Esophagus squamous epithelium (tissue), 5 donors: ENCODE data around the gene SMYD4. TPM values are rescaled to one million over a fixed set of nuclear protein-coding genes. Genes with fewer than 3 reads are reported as not detected.

Experiments used
- DNase-seq: peaks from one replicate; lab custom pipeline; 2025; lab: John Stamatoyannopoulos, UW
- H3K27ac ChIP-seq, 4 donors: fragments of 200-600 bp; sonication (generic); one replicate each; pipeline ENCODE4 v1.5.1; 2016 to 2019; ENCODE audit warnings: mild to moderate bottlenecking in 1 of 4
- H3K27me3 ChIP-seq, 4 donors: fragments of 200-600 bp; sonication (generic); 1 replicate in 3 of 4; 2 replicates in 1 of 4; pipeline versions ENCODE4 v1.5.1 to v1.6.0; 2017 to 2021; ENCODE audit warnings: antibody characterized with exemption in 1 of 4
- H3K36me3 ChIP-seq, 3 donors: fragments of 200-600 bp; sonication (generic); one replicate each; pipeline ENCODE4 v1.5.1; 2016 to 2019
- H3K4me1 ChIP-seq, 3 donors: fragments of 200-600 bp; sonication (generic); one replicate each; pipeline ENCODE4 v1.5.1; 2017 to 2019
- H3K4me3 ChIP-seq, 4 donors: fragments of 200-600 bp; sonication (generic); 1 replicate in 3 of 4; 2 replicates in 1 of 4; pipeline ENCODE4 v1.5.1; 2016 to 2019; ENCODE audit warnings: mild to moderate bottlenecking in 2 of 4, moderate library complexity in 1 of 4
- H3K9me3 ChIP-seq, 3 donors: fragments of 200-600 bp; sonication (generic); one replicate each; pipeline ENCODE4 v1.5.1; 2016 to 2019
- POLR2A ChIP-seq, 4 donors: fragments of 450-650 bp; IDR thresholded peaks; one replicate each; pipeline ENCODE4 v1.6.1; 2017; ENCODE audit warnings: antibody characterized with exemption in 4 of 4, mild to moderate bottlenecking in 4 of 4, moderate library complexity in 3 of 4
- WGBS, 2 donors: methylation state at CpG; one replicate each; pipeline ENCODE4 v1.1.5; 2018; 5-methylcytosine and 5-hydroxymethylcytosine counted together
- intact Hi-C: fragments of 100-400 bp; cut with DNase I; formaldehyde crosslinking; loops from one replicate; pipeline ENCODE4 v1.15.0; 2022
- total RNA-seq, 4 donors: library from RNA; depleted of rRNA; stranded (reverse); fragments of >200 nt; gene quantifications; one replicate each; pipeline ENCODE4 v1.1.0, GENCODE V29; 2016
- TF ChIP-seq, protein P1 (sequence below), 6 experiments: fragments of 450-650 bp in 4 of 6; fragments of 200-600 bp in 2 of 6; sonication (generic) in 2 of 6; IDR thresholded peaks; one replicate each; pipeline ENCODE4 v1.5.1; 2016 to 2019; ENCODE audit warnings: antibody characterized with exemption in 6 of 6, mild to moderate bottlenecking in 4 of 6, moderate library complexity in 4 of 6
- donor health status: DM: yes; HTN: yes; CAD: no.

SMYD4 gene
- total RNA-seq, 4 donors from 2014 or later: 5.0 to 9.0 (median 6.5) TPM

DNA sequence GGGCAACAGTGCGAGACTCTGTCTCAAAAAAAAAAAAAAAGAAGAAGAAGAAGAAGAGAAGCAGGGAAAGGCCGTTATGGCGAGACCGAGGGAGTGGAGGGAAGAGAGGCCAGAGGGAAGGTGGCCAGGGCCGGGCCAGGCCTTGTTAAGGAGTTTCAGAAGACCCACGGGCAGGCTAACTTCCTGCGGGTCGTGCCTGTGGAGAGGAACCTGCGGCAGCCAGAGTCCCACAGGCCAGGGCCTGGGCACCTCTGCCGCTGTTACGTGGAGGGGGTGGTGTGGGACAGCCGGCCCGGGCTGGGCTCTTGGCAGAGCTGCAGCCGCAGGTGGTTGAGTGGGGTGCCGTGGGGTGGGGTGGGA, 99.8 kb downstream of the SMYD4 start:
- no peaks in the 10 kb centered on the region for H3K9me3 ChIP-seq
- peak overlapping the region; percentile 72 to 92 (median 84) for H3K27ac ChIP-seq
- DNase-seq: no peak
- H3K4me1 ChIP-seq: peaks cover 33 to 69% (median 41%) of the 10 kb centered on the region in 3 donors
- H3K36me3 ChIP-seq: peaks cover 19 to 89% (median 27%) of the 10 kb centered on the region in 3 donors
- TF ChIP-seq, protein P1, sequence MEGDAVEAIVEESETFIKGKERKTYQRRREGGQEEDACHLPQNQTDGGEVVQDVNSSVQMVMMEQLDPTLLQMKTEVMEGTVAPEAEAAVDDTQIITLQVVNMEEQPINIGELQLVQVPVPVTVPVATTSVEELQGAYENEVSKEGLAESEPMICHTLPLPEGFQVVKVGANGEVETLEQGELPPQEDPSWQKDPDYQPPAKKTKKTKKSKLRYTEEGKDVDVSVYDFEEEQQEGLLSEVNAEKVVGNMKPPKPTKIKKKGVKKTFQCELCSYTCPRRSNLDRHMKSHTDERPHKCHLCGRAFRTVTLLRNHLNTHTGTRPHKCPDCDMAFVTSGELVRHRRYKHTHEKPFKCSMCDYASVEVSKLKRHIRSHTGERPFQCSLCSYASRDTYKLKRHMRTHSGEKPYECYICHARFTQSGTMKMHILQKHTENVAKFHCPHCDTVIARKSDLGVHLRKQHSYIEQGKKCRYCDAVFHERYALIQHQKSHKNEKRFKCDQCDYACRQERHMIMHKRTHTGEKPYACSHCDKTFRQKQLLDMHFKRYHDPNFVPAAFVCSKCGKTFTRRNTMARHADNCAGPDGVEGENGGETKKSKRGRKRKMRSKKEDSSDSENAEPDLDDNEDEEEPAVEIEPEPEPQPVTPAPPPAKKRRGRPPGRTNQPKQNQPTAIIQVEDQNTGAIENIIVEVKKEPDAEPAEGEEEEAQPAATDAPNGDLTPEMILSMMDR (IDR thresholded peaks at IDR 0.05): no peak
- TF ChIP-seq POLR2A (IDR thresholded peaks at IDR 0.05): no peak
- H3K27me3 ChIP-seq: no peaks in the 10 kb centered on the region
- 49 to 61% methylated on average over 8 to 11 of the region's 15 CpGs for WGBS, 2 donors
- intact Hi-C loops: loop anchor here (10.0 kb wide), 1 partner anchor 135 kb away; no protein-coding TSS in a partner anchor
- peak overlapping the region in 2 of 4 donors; percentile 15 to 51 for H3K4me3 ChIP-seq

Other genes starting within 250 kb of the SMYD4 start
- 10 to 100 TPM in 1 of 4 donors, 1 to 10 TPM in 3; 2.5 to 12.4 (median 5.3) TPM for gene SLC43A2, start 201.1 kb downstream of the SMYD4 start, total RNA-seq
- gene SCARF1, start 184.2 kb downstream of the SMYD4 start, total RNA-seq: 1 to 10 TPM; 2.0 to 5.7 (median 3.3) TPM
- 10 to 100 TPM in 3 of 4 donors, 1 to 10 TPM in 1; 3.0 to 16.5 (median 13.9) TPM for gene RILP, start 180.0 kb downstream of the SMYD4 start, total RNA-seq
- gene PRPF8, start 145.0 kb downstream of the SMYD4 start, total RNA-seq: 100 to 1,000 TPM; 112 to 157 (median 145) TPM
- gene TLCD2, start 119.5 kb downstream of the SMYD4 start, total RNA-seq: 1 to 10 TPM; 4.2 to 6.0 (median 5.6) TPM
- gene WDR81, start 105.2 kb downstream of the SMYD4 start, total RNA-seq: 10 to 100 TPM; 12.5 to 33.8 (median 21.1) TPM
- 1 to 10 TPM in 2 of 4 donors, under 1 TPM in 2; 0.22 to 7.1 (median 1.6) TPM for gene SERPINF2, start 87.0 kb downstream of the SMYD4 start, total RNA-seq
- 100 to 1,000 TPM in 2 of 4 donors, 10 to 100 TPM in 2; 26.6 to 351 (median 80.6) TPM for gene SERPINF1, start 67.8 kb downstream of the SMYD4 start, total RNA-seq
- gene RPA1, start 103 bp upstream of the SMYD4 start, total RNA-seq: 10 to 100 TPM; 16.3 to 29.8 (median 25.6) TPM
- 1 to 10 TPM; 1.1 to 4.0 (median 2.0) TPM for gene RTN4RL1, start 195.4 kb upstream of the SMYD4 start, total RNA-seq
- gene DPH1, start 200.3 kb upstream of the SMYD4 start, total RNA-seq: 10 to 100 TPM; 14.9 to 55.7 (median 22.7) TPM
- 10 to 100 TPM; 42.3 to 70.5 (median 53.2) TPM for gene OVCA2, start 212.1 kb upstream of the SMYD4 start, total RNA-seq
- 10 to 100 TPM in 1 of 4 donors, 1 to 10 TPM in 3; 2.1 to 14.1 (median 5.9) TPM for gene HIC1, start 225.2 kb upstream of the SMYD4 start, total RNA-seq